OCI-LY7 (cell line): ENCODE measurements around the gene ADIG. TPM values are rescaled to one million over a fixed set of nuclear protein-coding genes. Genes with fewer than 3 reads are reported as not detected.

Experiments
- BruUV-seq: library from RNA; stranded (reverse); fragments of 400-500 nt; replicated peaks from 2 replicates; lab custom pipeline; 2021; lab: Mats Ljungman, UMichigan
- CTCF ChIA-PET: fragments of 300-600 bp; sonication (Branson Sonifier 250); formaldehyde crosslinking; loops from one replicate; lab custom pipeline; 2022; ENCODE audit warnings: antibody characterized with exemption; ENCODE audit not compliant: unreplicated experiment; lab: Charles Lee
- POLR2A ChIA-PET: fragments of 300-600 bp; sonication (Branson Sonifier 250); formaldehyde crosslinking; loops from one replicate; lab custom pipeline; 2022; ENCODE audit warnings: antibody characterized with exemption; lab: Charles Lee
- DNase-seq: peaks from one replicate; pipeline ENCODE4 v3.0.0-alpha.2; 2015; ENCODE audit warnings: low spot score
- H2AFZ ChIP-seq: fragments of 200-600 bp; sonication (generic), shearing (Covaris generic); 2 replicates; pipeline ENCODE4 v1.6.1; 2014; ENCODE audit warnings: mild to moderate bottlenecking, antibody characterized with exemption, low read length, moderate library complexity
- H3K27ac ChIP-seq: fragments of 200-600 bp; sonication (generic); 2 replicates; pipeline ENCODE4 v1.5.1; 2014; ENCODE audit warnings: mixed run types, low read depth, mild to moderate bottlenecking, moderate library complexity, low read length, inconsistent platforms; ENCODE audit not compliant: poor library complexity, severe bottlenecking
- H3K36me3 ChIP-seq: fragments of 200-600 bp; sonication (generic); 2 replicates; pipeline ENCODE4 v1.6.1; 2014; ENCODE audit warnings: mild to moderate bottlenecking, antibody characterized with exemption, low read length, moderate library complexity, mixed read lengths; ENCODE audit not compliant: insufficient read depth
- H3K4me1 ChIP-seq: fragments of 200-600 bp; sonication (generic); 2 replicates; pipeline ENCODE4 v1.5.1; 2014; ENCODE audit warnings: mild to moderate bottlenecking, low read length; ENCODE audit not compliant: insufficient read depth, poor library complexity, severe bottlenecking
- H3K4me2 ChIP-seq: fragments of 200-600 bp; sonication (generic); 2 replicates; pipeline ENCODE4 v1.6.1; 2014; ENCODE audit warnings: mild to moderate bottlenecking, low read length
- H3K4me3 ChIP-seq: fragments of 200-600 bp; sonication (generic); 2 replicates; pipeline ENCODE4 v1.5.1; 2014; ENCODE audit warnings: mild to moderate bottlenecking, low read depth, low read length; ENCODE audit not compliant: poor library complexity, severe bottlenecking
- H3K79me2 ChIP-seq: fragments of 200-600 bp; sonication (generic); 2 replicates; pipeline ENCODE4 v1.6.1; 2016; ENCODE audit warnings: low read depth, mild to moderate bottlenecking, low read length, moderate library complexity, mixed read lengths; ENCODE audit not compliant: insufficient read depth
- H3K9me2 ChIP-seq: fragments of 200-600 bp; sonication (generic); 2 replicates; pipeline ENCODE4 v1.6.1; 2016; ENCODE audit warnings: mild to moderate bottlenecking, low read length, mixed read lengths; ENCODE audit not compliant: insufficient read depth
- H3K9me3 ChIP-seq: fragments of 200-600 bp; sonication (generic); 2 replicates; pipeline ENCODE4 v1.6.1; 2014; ENCODE audit warnings: mild to moderate bottlenecking, mixed run types, low read length, mixed read lengths
- H4K20me1 ChIP-seq: fragments of 200-600 bp; sonication (generic); 2 replicates; pipeline ENCODE4 v1.6.1; 2014; ENCODE audit warnings: mild to moderate bottlenecking, antibody characterized with exemption, low read length, moderate library complexity, mixed read lengths; ENCODE audit not compliant: insufficient read depth
- CTCF ChIP-seq: fragments of 200-600 bp; sonication (generic); conservative IDR thresholded peaks from 2 replicates; pipeline ENCODE4 v1.5.1; 2014; ENCODE audit warnings: mild to moderate bottlenecking, antibody characterized with exemption, low read length, moderate library complexity, mixed read lengths
- EZH2phosphoT487 ChIP-seq: fragments of 200-600 bp; sonication (generic); IDR thresholded peaks from 2 replicates; pipeline ENCODE4 v1.6.1; 2018; ENCODE audit warnings: low read depth, borderline replicate concordance, mild to moderate bottlenecking, mixed run types, antibody characterized with exemption, low read length, moderate library complexity, mixed read lengths
- intact Hi-C: fragments of 100-400 bp; cut with micrococcal nuclease; formaldehyde crosslinking; loops from one replicate; pipeline ENCODE4 v1.10.0; 2022; ENCODE audit not compliant: unreplicated experiment
- total RNA-seq, 2 experiments: library from RNA; depleted of rRNA in 1 of 2; stranded (reverse); fragments of >200 nt in 1 of 2; shearing (Covaris generic) in 1 of 2; gene quantifications; 2 replicates each; pipeline ENCODE4 v1.2.3, GENCODE V29; 2014 to 2022

ADIG gene
- total RNA-seq, 2 experiments from 2014 or later = not detected

DNA sequence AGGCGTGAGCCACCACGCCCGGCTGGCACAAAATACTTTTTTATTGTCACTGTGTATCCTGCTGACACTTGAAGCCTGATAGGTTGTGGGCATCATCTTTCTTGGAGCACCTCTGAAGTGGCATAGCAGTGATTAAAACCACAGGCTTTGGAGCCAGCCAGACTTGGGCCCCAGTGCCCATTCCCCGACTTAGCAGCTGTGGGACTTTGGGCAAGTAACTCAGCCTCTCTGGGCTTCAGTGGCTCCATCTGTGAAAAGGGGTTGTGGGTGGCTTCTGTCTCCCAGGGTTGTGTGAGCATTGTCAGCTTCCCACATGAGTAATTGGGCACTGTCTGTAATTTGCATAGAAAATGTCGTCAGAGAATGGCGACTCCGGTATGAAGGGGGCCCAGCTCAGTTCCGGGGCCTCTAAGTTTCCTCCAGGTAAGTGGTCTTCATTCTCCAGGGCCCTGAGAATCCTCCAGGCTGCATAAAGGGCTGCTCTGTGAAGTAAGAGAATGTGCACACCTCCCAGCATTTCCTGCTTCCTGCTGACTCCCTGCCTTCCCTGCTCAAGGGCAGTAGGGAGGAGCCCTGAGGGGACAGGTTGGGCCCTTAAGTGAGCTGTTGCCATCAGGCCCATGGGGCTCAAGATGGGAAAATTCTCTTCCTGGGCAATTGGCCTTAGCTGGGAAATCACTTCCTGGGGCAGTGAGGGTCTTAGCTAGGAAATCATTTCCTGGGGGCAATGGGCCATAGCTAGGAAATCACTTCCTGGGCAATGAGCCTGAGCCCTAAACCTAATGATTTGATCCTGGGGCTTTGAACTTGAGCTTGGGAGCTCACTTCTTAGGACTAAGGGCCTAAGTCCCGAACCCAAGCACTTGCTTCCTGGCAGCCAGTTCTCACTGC lies 47.8 kb downstream of the ADIG start:
- no peaks in the 10 kb centered on the region for H3K9me3 ChIP-seq
- no peak overlapping the region for H3K27ac ChIP-seq
- no peak for DNase-seq
- H3K9me2 ChIP-seq = no peaks in the 10 kb centered on the region
- no peak overlapping the region for H2AFZ ChIP-seq
- ChIA-PET CTCF (interaction anchor here (0.7 kb wide), 1 partner anchor 38 kb away, joined by 3 read pairs; no protein-coding TSS in a partner anchor), POLR2A (no interaction called here)
- no peaks in the 10 kb centered on the region for H3K79me2 ChIP-seq
- BruUV-seq = no TSS peak
- intact Hi-C loops = no loop called here
- no peaks in the 10 kb centered on the region for H4K20me1 ChIP-seq
- H3K4me1 ChIP-seq = no peaks in the 10 kb centered on the region
- no peak overlapping the region for H3K4me3 ChIP-seq
- H3K36me3 ChIP-seq = no peaks in the 10 kb centered on the region
- TF ChIP-seq CTCF = no peak
- TF ChIP-seq EZH2phosphoT487 = no peak
- no peak overlapping the region for H3K4me2 ChIP-seq

DNA sequence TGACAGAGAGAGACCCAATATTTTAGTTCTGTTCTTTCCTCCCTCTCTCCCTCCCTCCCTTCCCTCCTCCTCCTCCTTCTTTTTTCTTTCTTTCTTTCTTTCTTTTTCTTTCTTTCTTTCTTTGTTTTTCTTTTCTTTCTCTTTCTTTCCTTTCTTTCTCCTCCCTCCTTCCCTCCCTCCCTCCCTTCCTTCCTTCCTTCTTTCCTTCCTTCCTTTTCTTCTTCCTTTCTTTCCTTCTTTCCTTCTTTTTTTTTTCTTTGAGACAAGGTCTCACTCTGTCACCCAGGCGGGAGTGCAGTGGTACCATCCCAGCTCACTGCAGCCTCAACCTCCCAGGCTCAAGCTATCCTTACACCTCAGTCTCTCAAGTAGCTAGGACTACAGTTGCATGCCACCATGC lies 49.0 kb downstream of the ADIG start:
- no peaks in the 10 kb centered on the region for H3K36me3 ChIP-seq
- DNase-seq = no peak
- no peak overlapping the region for H2AFZ ChIP-seq
- CTCF ChIA-PET = no interaction called here
- intact Hi-C loops = loop anchor here (5.0 kb wide), 1 partner anchor 102 kb away; no protein-coding TSS in a partner anchor
- H3K4me1 ChIP-seq = no peaks in the 10 kb centered on the region
- POLR2A ChIA-PET = interaction anchor here (0.7 kb wide), 1 partner anchor 10 kb away, joined by 3 read pairs; no protein-coding TSS in a partner anchor
- H3K79me2 ChIP-seq = no peaks in the 10 kb centered on the region
- H3K9me2 ChIP-seq = no peaks in the 10 kb centered on the region
- no TSS peak for BruUV-seq
- no peaks in the 10 kb centered on the region for H3K9me3 ChIP-seq
- no peaks in the 10 kb centered on the region for H4K20me1 ChIP-seq
- no peak overlapping the region for H3K4me3 ChIP-seq
- no peak overlapping the region for H3K27ac ChIP-seq
- TF ChIP-seq EZH2phosphoT487 = no peak
- no peak for TF ChIP-seq CTCF
- no peak overlapping the region for H3K4me2 ChIP-seq

GRCh38 chr20:38630727-38631126 lies 49.7 kb downstream of the ADIG start:
- Histone ChIP-seq H3K4me2 (no peak overlapping the region), H4K20me1 (no peaks in the 10 kb centered on the region), H2AFZ (no peak overlapping the region), H3K36me3 (no peaks in the 10 kb centered on the region), H3K9me2 (no peaks in the 10 kb centered on the region), H3K4me1 (no peaks in the 10 kb centered on the region), H3K27ac (no peak overlapping the region), H3K9me3 (no peaks in the 10 kb centered on the region), H3K4me3 (no peak overlapping the region), H3K79me2 (no peaks in the 10 kb centered on the region)
- ChIA-PET CTCF (no interaction called here), POLR2A (interaction anchor here (0.6 to 0.7 kb wide), 3 partner anchors 42 to 326 kb away, joined by 3 to 4 read pairs (median 4); no protein-coding TSS in a partner anchor)
- intact Hi-C loops = loop anchor here (5.0 kb wide), 1 partner anchor 102 kb away; no protein-coding TSS in a partner anchor
- TF ChIP-seq CTCF = no peak
- no peak for TF ChIP-seq EZH2phosphoT487
- no peak for DNase-seq
- BruUV-seq = no TSS peak
